Limb (tissue), 2 donors: ENCODE measurements around the gene KIZ.
"Not testable (repeated sequence)": the region's sequence is repeated elsewhere in the genome, so short reads cannot be mapped to it uniquely, and the experiment has no call there.

Experiments
- DNase-seq, 2 donors: peaks; one replicate each; pipeline ENCODE4 v3.0.0-alpha.2; 2016; ENCODE audit errors: extremely low spot score in 2 of 2

Gene KIZ

GRCh38 chr20:21139881-21140566 is 14.1 kb downstream of the KIZ start:
- no peak for DNase-seq

GRCh38 chr20:21141825-21142224 is 15.9 kb downstream of the KIZ start:
- DNase-seq, result no peak

DNA sequence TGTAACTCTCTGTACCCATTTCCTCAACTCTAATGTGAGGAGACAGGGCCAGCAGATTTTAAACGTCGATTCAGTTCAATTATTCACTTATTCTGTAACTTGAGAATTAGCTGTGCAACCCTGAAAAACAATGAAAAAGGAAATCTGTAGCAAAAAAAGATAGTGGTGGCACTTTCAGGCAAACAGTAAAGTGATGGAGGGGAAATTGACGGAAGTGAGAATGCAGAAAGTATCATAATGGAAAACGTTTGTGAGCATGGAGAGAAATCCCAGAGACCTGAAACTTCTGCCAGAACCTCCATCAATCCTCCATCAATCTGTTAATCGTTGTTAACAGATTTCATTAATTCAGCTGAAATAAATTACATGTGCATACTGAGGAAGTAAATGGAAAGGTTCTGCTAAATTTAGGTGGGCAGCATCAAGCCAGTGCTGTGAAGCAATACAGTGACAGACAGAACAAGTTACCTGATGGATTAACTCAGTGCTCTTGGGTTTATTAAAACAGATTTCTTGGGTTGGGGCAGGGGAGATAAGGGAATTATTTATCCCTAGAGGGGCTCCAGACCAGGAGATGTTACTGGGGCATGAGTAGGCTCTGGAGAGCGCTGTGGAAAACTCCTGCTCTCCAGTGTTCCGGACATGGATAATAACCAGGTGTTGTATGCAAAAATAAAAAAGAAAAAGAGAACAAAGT is 17.5 kb downstream of the KIZ start:
- DNase-seq, result no peak

DNA sequence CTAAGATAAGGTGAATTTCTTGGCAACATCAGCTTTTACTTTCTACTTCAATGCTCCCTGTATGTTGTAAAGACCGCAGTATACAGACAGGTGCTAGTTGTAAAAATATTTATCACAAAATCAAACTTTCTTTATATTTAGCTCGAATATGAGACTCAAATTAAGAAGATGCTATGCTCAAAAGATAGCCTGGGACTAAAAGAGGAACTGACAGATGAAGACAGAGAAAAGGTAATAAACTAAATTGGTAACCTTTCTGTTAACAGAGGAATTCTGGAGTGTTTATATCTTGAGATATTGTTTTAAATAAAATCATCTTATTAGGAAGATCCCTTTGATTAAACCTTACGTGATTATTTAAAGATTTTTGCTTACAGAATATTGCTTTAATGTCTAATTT is 19.5 kb downstream of the KIZ start:
- no peak for DNase-seq

GRCh38 chr20:21146215-21146614 is 20.3 kb downstream of the KIZ start:
- DNase-seq, result no peak

DNA sequence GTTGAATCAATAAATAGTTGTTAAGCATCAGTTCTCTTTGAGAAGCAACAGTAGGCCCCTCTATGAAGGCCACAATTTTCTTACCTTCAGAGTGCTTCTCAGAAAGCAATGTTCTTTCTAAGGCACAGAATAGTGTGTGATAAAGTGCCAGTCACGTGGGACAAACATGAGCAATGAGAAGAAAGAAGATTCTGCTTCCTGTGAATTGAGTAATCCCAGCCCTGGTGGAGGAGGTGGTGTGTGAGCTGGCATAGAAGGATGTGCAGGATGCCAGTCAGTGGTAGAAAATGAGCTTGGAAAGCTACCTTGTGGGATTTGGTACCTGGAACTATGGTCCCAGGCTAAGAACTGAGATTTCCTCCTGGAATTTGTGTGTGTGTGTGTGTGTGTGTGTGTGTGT is 21.7 kb downstream of the KIZ start:
- DNase-seq, result no peak

DNA sequence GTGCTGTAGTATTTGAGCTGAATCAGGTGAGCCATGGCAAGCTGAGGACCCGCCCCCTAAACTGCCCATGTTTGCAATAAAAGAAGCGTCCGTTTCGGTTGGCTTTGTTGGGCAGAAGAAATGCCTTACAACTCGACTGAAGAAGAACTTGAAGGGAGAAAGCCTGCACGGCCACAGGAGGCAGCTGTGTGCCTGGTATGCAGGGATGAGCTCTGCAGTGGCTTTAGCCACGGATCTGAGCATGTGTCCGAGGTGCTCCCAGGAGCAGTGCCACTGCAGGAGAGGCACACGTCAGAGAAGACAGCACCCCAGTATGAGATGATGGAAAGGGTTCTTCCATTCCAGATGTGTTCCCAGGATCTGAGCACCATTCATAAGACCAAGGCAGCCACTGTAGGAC is 23.5 kb downstream of the KIZ start:
- no peak for DNase-seq

- DNase-seq, result no peak
These were observed 25.9 kb downstream of the KIZ start for GRCh38 chr20:21151791-21152190.

DNA sequence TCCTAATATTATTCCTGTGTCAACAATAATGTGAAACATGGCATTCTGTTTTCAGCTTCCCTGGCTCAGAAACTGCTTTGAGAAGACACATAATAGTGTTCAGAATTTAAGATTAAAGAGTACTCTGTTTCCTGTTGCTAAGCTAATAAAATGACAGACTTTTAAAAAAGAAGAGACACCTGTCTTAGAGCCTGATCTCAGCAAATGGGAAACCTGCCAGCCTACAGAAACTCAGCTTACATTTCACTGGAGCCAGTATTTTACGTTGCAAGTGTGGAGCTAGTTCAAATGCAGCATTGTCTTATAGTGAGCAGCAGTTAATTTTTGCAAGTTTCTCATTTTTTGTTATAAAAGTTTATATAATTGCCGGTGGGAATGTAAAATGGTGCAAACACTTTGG is 28.8 kb downstream of the KIZ start:
- DNase-seq, result no peak

- no peak for DNase-seq
These were observed 29.4 kb downstream of the KIZ start for GRCh38 chr20:21155268-21155667.

DNA sequence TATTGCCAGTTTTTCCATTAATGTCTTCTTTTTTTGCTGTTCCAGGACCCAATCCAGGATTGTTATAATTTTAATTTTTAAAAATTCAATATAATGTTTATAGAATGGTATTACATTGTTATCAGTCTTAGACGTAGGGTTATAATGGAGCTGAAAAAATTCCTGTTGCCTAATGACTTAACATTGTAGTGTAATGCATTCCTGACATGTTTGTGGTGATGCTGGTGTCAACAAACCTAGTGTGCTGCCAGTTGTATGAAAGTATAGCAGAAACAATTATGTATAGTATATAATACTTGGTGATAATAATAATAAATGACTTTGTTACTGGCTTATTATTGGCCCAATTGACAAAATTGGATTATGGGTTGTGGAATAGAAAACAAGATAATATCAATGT is 30.4 kb downstream of the KIZ start:
- no peak for DNase-seq

- DNase-seq, result no peak
These were observed 31.1 kb downstream of the KIZ start for GRCh38 chr20:21157006-21157405.

DNA sequence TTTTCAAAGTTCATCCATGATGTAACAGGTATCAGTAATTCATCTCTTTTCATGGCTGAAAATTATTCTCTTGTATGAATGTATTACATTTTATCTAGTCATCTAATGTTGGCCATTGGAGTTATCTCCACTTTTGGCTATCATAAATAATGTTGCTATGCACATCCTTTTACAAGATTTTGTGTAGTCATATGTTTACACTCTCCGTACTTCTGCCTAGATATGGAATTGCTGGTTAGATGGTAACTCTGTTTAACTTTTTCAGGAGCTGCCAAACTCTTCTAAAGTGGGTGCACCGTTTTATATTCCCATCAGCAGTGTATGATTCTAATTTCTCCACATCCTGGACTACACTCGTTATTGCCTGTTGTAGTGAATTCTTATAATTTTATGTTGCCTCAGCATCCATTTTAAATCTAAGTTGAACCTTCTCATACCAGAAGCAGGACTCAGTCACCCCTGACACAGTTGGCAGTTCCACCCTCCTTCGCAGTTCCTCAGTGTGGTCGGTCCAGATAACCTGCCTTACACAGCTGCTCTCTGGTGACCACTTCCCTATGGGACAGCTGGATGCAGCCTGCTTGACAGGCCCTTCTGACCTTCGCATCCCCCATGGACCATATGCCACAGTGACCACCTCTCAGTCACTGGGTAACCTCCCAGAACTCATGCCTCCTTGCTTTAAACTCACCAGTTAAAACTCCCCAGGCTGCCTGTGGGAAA is 33.9 kb downstream of the KIZ start:
- DNase-seq, result no peak

- DNase-seq, result no peak
These were observed 36.0 kb downstream of the KIZ start for GRCh38 chr20:21161926-21162325.

- no peak for DNase-seq
These were observed 36.7 kb downstream of the KIZ start for GRCh38 chr20:21162631-21163030.

DNA sequence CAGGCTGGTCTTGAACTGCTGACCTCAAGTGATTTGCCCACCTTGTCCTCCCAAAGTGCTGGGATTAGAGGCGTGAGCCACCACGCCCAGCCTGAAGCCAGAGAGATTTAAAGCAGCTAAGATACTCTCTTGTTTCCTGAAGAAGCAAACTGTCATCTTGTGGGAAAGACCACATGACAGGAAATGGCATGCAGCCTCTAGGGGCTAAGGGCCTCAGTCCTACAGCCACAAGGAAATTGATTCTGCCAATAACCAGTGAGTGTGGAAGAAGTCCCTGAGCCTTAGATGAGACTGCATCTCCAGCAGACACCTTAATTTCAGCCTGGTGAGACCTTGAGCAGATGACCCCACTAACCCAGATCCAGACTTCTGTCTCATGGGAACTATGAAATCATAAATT is 40.9 kb downstream of the KIZ start:
- no peak for DNase-seq

GRCh38 chr20:21167261-21167660 is 41.4 kb downstream of the KIZ start:
- DNase-seq, result no peak

DNA sequence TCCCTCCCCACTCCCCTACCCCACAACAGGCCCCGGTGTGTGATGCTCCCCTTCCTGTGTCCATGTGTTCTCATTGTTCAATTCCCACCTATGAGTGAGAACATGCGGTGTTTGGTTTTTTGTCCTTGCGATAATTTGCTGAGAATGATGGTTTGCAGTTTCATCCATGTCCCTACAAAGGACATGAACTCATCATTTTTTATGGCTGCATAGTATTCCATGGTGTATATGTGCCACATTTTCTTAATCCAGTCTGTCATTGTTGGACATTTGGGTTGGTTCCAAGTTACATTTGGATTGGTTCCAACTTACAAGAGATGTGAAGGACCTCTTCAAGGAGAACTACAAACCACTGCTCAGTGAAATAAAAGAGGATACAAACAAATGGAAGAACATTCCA is 42.2 kb downstream of the KIZ start:
- DNase-seq, result not testable (repeated sequence)

- DNase-seq, result no peak
These were observed 46.7 kb downstream of the KIZ start for GRCh38 chr20:21172626-21173025.

DNA sequence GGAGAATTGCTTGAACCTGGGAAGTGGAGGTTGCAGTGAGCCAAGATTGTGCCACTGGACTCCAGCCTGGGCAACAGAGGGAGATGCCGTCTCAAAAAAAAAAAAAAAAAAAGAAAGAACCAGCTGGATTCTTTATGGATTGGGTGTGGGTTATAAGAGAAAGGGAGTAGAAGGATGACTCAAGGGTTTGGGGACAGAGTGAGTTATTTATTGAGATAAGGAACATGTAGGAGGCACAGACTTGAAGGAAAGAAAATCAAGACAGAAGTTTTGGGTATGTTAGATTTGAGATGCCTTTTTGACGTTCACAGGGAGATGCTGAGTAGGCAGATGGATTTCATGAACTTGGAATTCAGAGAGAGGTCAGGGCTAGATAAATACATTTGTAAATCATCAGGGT is 47.6 kb downstream of the KIZ start:
- no peak for DNase-seq

- no peak for DNase-seq
These were observed 48.8 kb downstream of the KIZ start for GRCh38 chr20:21174516-21175239.

DNA sequence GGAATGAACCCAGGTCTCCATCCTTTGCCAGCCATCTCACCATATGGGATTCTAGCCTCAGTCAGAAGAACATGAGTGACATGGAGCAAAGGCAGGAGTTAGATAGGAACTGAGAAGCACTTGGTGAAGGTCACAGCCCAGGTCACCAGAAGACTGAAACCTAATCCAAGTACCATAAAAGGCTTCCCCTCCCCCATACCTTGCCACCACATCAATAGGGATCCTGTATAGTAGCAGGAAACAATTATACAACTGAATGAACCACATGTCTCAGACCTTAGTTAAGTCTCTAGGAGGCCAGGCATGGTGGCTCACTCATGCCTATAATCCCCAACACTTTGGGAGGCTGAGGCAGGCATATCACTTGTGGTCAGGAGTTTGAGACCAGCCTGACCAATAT is 49.6 kb downstream of the KIZ start:
- no peak for DNase-seq
